ENCODE data around the gene FAM98A. TPM values are rescaled to one million over a fixed set of nuclear protein-coding genes. Genes with fewer than 3 reads are reported as not detected.

Gene FAM98A
- total and polyA plus RNA-seq, 4 donors = 6.8 to 58.1 (median 33.7) TPM

DNA sequence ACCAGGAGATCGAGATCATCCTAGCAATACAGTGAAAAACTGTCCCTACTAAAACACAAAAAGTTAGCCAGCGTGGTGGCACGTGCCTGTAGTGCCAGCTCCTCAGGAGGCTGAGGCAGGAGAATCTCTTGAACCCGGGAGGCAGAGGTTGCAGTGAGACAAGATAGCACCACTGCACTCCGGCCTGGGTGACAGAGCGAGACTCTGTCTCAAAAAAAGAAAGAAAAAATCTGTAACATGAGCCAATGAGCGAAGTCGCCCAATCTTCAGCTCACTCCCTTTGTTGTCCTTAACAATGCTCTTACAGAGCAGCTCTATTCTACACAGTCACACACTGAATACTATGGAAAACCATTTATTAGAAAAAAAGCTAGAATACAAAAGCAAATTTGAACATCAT, 22.0 kb downstream of the FAM98A start:
- WGBS = 88% methylated on average over 8 of the region's 8 CpGs
- H3K36me3 ChIP-seq (ENCODE audit: control insufficient read depth in 4 of 4, insufficient read depth in 3 of 4, low read depth in 1 of 4, low read length in 3 of 4) = no peaks in the 10 kb centered on the region

DNA sequence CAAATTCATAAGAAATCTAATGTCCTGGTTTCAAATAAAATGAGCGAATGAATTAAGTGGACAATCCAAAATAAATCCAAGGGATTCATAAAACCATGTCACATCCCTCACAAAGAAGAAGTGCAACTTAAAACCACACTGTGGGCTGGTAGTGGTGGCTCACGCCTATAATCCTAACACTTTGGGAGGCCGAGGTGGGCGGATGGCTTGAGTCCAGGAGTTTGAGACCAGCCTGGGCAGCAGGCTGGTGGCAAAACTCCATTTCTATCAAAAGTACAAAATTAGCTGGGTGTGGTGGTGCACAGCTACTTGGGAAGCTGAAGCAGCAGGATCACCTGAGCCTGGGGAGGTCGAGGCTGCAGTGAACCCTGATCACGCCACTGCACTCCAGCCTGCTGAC, 25.4 kb downstream of the FAM98A start:
- Histone ChIP-seq H3K9ac (ENCODE audit: low read depth in 1 of 2, low read length in 2 of 2) (no peak overlapping the region), H3K36me3 (ENCODE audit: control insufficient read depth in 4 of 4, insufficient read depth in 3 of 4, low read depth in 1 of 4, low read length in 3 of 4) (no peaks in the 10 kb centered on the region), H3K9me3 (ENCODE audit: control insufficient read depth in 4 of 4, low read length in 3 of 4) (no peaks in the 10 kb centered on the region), H3K27me3 (ENCODE audit: control insufficient read depth in 4 of 4, insufficient read depth in 4 of 4, low read length in 3 of 4) (no peaks in the 10 kb centered on the region), H3K27ac (ENCODE audit: low read depth in 1 of 2, low read length in 2 of 2) (no peak overlapping the region), H3K4me1 (ENCODE audit: control insufficient read depth in 4 of 4, insufficient read depth in 4 of 4, low read length in 3 of 4) (no peaks in the 10 kb centered on the region), H3K4me3 (ENCODE audit: low read depth in 1 of 3, low read length in 3 of 3) (no peak overlapping the region)
- WGBS = 93% methylated on average over 6 of the region's 6 CpGs
- no peak for DNase-seq (ENCODE audit: low spot score)
- TF ChIP-seq, protein P1, sequence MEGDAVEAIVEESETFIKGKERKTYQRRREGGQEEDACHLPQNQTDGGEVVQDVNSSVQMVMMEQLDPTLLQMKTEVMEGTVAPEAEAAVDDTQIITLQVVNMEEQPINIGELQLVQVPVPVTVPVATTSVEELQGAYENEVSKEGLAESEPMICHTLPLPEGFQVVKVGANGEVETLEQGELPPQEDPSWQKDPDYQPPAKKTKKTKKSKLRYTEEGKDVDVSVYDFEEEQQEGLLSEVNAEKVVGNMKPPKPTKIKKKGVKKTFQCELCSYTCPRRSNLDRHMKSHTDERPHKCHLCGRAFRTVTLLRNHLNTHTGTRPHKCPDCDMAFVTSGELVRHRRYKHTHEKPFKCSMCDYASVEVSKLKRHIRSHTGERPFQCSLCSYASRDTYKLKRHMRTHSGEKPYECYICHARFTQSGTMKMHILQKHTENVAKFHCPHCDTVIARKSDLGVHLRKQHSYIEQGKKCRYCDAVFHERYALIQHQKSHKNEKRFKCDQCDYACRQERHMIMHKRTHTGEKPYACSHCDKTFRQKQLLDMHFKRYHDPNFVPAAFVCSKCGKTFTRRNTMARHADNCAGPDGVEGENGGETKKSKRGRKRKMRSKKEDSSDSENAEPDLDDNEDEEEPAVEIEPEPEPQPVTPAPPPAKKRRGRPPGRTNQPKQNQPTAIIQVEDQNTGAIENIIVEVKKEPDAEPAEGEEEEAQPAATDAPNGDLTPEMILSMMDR (IDR thresholded peaks at IDR 0.05; ENCODE audit: low read depth, low read length, missing input control) = no peak
- no peak for TF ChIP-seq JUND (IDR thresholded peaks at IDR 0.05)
- TF ChIP-seq, protein P2, sequence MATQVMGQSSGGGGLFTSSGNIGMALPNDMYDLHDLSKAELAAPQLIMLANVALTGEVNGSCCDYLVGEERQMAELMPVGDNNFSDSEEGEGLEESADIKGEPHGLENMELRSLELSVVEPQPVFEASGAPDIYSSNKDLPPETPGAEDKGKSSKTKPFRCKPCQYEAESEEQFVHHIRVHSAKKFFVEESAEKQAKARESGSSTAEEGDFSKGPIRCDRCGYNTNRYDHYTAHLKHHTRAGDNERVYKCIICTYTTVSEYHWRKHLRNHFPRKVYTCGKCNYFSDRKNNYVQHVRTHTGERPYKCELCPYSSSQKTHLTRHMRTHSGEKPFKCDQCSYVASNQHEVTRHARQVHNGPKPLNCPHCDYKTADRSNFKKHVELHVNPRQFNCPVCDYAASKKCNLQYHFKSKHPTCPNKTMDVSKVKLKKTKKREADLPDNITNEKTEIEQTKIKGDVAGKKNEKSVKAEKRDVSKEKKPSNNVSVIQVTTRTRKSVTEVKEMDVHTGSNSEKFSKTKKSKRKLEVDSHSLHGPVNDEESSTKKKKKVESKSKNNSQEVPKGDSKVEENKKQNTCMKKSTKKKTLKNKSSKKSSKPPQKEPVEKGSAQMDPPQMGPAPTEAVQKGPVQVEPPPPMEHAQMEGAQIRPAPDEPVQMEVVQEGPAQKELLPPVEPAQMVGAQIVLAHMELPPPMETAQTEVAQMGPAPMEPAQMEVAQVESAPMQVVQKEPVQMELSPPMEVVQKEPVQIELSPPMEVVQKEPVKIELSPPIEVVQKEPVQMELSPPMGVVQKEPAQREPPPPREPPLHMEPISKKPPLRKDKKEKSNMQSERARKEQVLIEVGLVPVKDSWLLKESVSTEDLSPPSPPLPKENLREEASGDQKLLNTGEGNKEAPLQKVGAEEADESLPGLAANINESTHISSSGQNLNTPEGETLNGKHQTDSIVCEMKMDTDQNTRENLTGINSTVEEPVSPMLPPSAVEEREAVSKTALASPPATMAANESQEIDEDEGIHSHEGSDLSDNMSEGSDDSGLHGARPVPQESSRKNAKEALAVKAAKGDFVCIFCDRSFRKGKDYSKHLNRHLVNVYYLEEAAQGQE (IDR thresholded peaks at IDR 0.05) = no peak
- TF ChIP-seq, protein P3, sequence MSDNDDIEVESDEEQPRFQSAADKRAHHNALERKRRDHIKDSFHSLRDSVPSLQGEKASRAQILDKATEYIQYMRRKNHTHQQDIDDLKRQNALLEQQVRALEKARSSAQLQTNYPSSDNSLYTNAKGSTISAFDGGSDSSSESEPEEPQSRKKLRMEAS (IDR thresholded peaks at IDR 0.05) = no peak
- TF ChIP-seq RXRA (IDR thresholded peaks at IDR 0.05) = no peak

More for the DNA sequence above, 22.0 kb downstream of the FAM98A start:
- DNase-seq (ENCODE audit: low spot score) = no peak
- TF ChIP-seq SP1 (IDR thresholded peaks at IDR 0.05) (no peak), TAF1 (conservative IDR thresholded peaks at IDR 0.05) (no peak), JUND (IDR thresholded peaks at IDR 0.05) (no peak), HNF4G (IDR thresholded peaks at IDR 0.05) (no peak), GABPA (IDR thresholded peaks at IDR 0.05 in 1 of 2, conservative IDR thresholded peaks at IDR 0.05 in 1 of 2) (no peak), EGR1 (IDR thresholded peaks at IDR 0.05; ENCODE audit: low read depth in 2 of 2) (no peak), HNF4A (conservative IDR thresholded peaks at IDR 0.05) (no peak), NR2F2 (IDR thresholded peaks at IDR 0.05) (no peak), FOXA2 (IDR thresholded peaks at IDR 0.05) (no peak), RXRA (IDR thresholded peaks at IDR 0.05) (no peak), FOXA1 (IDR thresholded peaks at IDR 0.05) (no peak), RAD21 (IDR thresholded peaks at IDR 0.05) (no peak), YY1 (IDR thresholded peaks at IDR 0.05) (no peak)
- TF ChIP-seq, protein P1 (IDR thresholded peaks at IDR 0.05; ENCODE audit: low read depth, low read length, missing input control) = no peak
- TF ChIP-seq, protein P2 (IDR thresholded peaks at IDR 0.05) = no peak
- TF ChIP-seq, protein P4, sequence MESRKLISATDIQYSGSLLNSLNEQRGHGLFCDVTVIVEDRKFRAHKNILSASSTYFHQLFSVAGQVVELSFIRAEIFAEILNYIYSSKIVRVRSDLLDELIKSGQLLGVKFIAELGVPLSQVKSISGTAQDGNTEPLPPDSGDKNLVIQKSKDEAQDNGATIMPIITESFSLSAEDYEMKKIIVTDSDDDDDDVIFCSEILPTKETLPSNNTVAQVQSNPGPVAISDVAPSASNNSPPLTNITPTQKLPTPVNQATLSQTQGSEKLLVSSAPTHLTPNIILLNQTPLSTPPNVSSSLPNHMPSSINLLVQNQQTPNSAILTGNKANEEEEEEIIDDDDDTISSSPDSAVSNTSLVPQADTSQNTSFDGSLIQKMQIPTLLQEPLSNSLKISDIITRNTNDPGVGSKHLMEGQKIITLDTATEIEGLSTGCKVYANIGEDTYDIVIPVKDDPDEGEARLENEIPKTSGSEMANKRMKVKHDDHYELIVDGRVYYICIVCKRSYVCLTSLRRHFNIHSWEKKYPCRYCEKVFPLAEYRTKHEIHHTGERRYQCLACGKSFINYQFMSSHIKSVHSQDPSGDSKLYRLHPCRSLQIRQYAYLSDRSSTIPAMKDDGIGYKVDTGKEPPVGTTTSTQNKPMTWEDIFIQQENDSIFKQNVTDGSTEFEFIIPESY (IDR thresholded peaks at IDR 0.05) = no peak
- TF ChIP-seq, protein P5, sequence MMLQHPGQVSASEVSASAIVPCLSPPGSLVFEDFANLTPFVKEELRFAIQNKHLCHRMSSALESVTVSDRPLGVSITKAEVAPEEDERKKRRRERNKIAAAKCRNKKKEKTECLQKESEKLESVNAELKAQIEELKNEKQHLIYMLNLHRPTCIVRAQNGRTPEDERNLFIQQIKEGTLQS (IDR thresholded peaks at IDR 0.05) = no peak
- TF ChIP-seq, protein P3 (IDR thresholded peaks at IDR 0.05) = no peak
- H3K27me3 ChIP-seq (ENCODE audit: control insufficient read depth in 4 of 4, insufficient read depth in 4 of 4, low read length in 3 of 4) = no peaks in the 10 kb centered on the region
- H3K9ac ChIP-seq (ENCODE audit: low read depth in 1 of 2, low read length in 2 of 2) = no peak overlapping the region
- H3K9me3 ChIP-seq (ENCODE audit: control insufficient read depth in 4 of 4, low read length in 3 of 4) = no peaks in the 10 kb centered on the region
- no peak overlapping the region for H3K4me3 ChIP-seq (ENCODE audit: low read depth in 1 of 3, low read length in 3 of 3)
- no peak overlapping the region for H3K27ac ChIP-seq (ENCODE audit: low read depth in 1 of 2, low read length in 2 of 2)
- no peaks in the 10 kb centered on the region for H3K4me1 ChIP-seq (ENCODE audit: control insufficient read depth in 4 of 4, insufficient read depth in 4 of 4, low read length in 3 of 4)

Data from liver (tissue), 9 donors.